ENCODE results near the gene PSMA5. TPM values are rescaled to one million over a fixed set of nuclear protein-coding genes. Genes with fewer than 3 reads are reported as not detected.

Gene PSMA5
- total RNA-seq, 1 donor from 2014 or later = 216 TPM

DNA sequence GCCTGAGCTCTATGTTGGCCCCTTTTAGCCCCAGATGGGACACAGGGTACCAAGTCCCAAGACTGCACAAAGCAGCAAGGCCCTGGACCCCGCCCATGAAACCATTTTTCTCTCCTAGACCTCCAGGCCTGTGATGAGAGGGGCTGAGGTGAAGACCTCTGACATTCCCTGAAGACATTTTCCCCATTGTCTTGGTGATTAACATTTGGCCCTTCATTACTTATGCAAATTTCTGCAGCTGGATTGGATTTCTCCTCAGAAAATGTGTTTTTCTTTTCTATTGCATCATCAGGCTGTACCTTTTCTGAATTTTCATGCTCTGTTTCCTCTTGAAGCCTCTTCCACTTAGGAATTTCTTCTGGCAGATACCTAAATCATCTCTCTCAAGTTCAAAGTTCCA lies 8.2 kb upstream of the PSMA5 start:
- intact Hi-C loops (cut with micrococcal nuclease) = no loop called here

DNA sequence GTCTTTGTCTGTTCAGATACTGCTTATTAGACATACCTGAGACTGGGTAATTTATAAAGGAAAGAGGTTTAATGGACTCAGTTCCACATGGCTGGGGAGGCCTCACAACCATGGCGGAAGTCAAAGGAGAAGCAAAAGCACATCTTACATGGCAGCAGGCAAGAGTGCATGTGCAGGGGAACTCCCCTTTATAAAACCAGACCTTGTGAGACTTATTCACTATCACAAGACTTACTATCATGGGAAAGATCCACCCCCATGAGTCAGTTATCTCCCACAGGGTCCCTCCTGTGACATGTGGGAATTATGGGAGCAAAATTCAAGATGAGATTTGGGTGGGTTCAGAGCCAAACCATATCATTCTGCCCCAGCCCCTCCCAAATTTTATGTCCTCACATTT lies 7.1 kb upstream of the PSMA5 start:
- intact Hi-C loops (cut with micrococcal nuclease) = no loop called here

DNA sequence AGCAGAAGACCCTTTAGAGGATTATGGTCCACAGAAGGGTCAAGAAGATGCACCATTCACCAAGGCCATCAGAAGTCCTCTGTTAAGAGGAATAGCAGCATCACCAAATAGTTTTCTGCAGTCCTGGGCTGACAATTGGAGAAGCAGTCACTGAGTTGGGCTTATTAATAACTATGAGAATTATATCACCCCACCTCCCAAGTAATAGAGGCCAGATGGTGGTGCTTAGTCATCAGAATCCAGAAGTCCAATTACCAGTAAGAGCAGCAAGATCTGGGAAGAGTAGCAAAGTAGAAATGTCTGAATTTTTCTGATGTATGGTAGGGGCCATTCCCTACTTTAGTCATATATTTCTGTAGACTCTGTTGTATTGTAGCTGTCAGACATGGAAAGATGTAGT lies 6.1 kb upstream of the PSMA5 start:
- intact Hi-C loops (cut with micrococcal nuclease) = no loop called here

DNA sequence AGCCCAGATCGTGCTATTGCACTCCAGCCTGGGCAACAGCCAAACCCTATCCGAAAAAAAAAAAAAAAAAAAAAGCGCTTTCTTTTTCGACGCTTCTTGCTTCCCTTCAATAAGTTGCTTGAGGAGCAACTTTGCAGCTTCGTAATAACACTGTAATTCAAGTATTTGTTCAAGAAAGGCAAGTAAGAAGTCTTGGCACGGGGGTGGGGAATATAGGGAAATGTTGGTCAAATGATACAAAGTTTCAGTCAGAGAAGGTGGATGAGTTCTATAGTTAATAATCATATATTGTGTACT lies 871 bp upstream of the PSMA5 start:
- intact Hi-C loops (cut with micrococcal nuclease) = loop anchor here (2.0 to 5.0 kb wide), 10 partner anchors 40 to 1712 kb away; partner anchors contain the start of genes KCNA3, KCNC4, LRIF1 and PRPF38B

DNA sequence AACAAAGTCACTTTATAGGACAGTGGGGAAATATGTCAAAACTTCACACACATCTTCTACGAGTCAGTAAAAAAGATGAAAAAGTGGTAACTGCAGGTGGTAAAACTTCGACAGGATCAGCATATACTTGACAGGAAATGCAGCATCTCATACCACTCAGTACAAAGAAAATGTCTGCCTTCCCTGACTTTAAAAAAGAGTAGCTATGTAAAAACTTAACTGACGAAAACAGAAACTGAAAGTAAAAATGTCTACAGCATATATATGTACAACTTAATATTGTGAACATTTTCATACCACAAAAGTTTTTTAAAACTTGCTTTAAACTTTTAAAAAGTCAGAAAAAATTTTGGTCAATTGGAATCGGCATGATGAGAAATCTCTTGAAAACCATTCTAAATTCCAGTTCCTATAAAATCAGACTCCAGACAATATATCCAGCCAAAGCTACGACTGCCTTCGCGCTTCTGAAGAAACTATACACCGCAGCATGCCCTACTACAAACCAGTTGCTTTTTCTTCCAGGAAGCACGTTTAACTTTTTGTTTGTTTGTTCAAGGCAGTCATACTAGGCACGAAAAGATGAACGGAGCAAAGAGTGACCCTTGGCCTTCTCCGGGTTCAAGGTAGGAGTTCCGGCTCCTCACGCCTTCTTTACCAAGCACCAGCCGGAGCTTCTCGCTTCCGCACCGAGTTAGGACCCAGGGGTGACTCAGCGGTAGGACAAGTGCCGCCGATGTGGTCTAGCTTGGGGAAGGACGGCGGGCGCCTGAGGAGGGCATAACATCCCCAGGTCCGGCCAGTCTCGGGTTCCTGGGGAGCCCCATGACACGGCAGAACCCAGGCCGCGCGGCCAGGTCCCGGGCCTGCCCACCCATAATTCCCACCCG lies 612 bp downstream of the PSMA5 start:
- intact Hi-C loops (cut with micrococcal nuclease) = loop anchor here (1.0 to 5.0 kb wide), 26 partner anchors 26 to 1713 kb away; partner anchors contain the start of genes AHCYL1, AMPD2, ATXN7L2 and CELSR2

DNA sequence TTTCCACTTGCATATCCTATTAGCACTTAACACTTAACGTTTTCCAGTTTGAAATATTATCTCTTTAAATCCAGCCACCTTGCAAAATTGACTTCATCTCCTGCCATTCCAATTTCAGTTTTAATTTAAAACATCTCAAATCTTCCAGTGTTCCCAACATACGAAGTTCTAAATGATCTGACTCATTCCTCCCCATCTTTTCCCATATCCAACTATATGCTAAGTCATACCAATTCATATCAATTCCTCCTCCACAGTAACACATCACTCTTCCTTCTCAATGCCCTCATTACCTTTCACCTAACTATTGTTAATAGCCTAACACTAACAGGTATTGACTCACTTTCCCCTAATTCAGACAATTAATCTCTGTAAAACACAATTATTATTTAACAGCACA lies 2.8 kb downstream of the PSMA5 start:
- intact Hi-C loops (cut with micrococcal nuclease) = no loop called here

DNA sequence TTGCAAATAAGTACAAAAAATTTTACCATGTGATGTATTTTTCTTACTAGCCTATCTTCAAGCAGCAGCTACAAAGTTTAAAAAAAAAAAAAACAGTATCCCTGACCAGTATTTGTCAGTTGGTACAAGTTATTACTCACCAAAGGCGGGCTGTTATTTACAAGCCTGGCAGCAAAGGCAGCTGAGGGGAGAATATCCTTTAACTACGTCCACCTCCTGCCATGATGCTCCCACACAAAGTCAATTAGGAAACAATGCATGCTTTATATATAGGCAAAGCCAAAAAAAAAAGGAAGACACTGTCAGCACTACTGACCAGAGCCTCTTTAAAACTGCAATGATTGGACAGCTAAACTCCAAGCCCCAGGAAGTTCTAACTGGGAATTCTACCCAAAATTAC lies 13.7 kb downstream of the PSMA5 start:
- intact Hi-C loops (cut with micrococcal nuclease) = no loop called here

DNA sequence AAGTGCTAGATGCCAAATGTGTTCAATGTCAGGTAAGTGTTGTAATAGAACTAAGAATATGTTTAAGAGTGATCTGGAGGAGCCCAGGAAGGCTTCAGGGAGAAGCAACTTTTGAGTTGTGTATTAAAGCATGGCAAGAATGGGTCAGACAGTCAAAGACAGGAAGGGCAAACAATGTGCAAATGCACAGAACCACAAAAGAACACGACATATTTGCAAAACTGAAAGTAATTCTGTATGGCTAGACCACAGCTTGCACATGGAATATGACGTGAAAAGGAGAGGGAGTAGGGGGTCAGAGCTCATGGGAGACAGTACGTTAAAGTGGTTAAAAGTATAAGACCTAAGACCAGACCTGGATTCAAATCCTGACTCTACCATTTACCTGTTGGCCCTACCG lies 21.4 kb downstream of the PSMA5 start:
- intact Hi-C loops (cut with micrococcal nuclease) = no loop called here

DNA sequence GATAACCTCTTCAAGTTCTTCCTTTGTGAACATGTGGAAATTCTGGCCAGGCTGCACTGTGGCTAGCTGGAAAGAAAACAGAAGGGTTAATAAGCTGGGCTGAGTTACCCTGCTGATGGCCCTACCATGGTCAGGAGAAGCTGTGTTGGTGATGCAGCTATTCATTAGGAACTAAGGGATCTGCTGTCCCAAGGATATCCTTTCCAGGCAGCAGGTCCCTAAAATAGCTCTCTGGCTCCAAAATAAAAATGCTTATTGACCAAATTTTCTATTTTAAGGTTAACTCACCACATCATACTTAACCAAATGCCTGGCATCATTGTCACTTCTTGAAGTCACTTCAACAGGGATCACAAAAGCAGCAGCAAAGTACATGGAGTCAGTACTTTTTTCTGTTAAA lies 24.2 kb downstream of the PSMA5 start:
- intact Hi-C loops (cut with micrococcal nuclease) = no loop called here

DNA sequence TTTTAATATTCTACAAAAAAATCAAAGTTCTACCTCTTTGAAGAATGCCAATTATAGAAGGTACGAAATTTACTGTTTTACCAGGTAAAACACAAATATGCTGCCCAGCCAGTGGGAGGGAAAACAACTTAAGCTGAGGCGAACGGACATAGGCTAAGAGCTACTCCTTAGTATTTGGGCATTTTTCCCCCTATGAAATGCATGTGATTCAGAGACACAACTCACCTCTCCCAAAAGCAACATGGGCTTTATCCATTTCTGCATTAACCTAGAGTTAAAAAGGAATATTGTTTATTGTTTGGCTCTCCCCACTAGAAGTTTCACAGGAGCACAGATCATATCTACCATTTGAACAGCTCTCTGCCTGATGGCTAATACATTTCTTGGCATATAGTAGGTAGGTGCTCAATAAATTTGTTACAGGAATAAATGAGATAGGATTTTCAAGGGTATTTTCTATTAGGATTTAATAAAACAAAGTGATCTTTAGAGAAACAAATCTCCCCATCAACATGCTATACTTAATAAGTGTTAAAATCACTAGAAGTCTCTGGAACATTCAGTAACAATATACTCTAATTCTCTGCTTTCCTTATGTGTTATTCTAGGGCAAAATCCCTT lies 26.1 kb downstream of the PSMA5 start:
- intact Hi-C loops (cut with micrococcal nuclease) = no loop called here

DNA sequence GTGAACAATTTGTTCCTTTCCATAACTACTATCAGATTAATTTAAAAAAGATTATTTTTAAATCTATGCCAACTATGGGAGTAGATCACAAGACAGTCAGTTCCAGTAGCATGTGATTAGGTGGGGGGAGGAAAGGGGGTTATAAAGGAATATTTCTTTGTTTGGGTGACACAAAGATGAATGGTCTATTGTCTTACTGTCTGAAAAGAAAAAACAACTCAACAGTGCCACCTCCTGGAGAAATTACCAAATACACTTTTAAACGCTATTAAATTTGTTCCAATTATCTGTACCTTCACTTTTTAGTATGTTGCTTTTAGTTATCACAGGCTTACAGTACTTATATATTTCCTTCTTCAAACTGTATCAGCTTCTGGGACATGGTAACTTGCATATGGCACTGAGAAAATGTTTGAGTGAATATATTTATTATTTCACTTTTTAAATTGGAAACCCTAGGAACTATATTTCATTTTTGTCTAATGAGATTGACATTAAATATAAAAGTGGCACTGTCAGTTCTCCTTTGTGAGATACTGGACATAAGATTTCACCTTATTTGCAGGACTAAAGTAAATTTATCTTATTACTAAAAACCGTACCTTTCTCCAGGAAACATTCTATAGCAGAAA lies 26.8 kb downstream of the PSMA5 start:
- intact Hi-C loops (cut with micrococcal nuclease) = loop anchor here (1.0 to 5.0 kb wide), 8 partner anchors 26 to 307 kb away; partner anchors contain the start of genes PSRC1 and TMEM167B

DNA sequence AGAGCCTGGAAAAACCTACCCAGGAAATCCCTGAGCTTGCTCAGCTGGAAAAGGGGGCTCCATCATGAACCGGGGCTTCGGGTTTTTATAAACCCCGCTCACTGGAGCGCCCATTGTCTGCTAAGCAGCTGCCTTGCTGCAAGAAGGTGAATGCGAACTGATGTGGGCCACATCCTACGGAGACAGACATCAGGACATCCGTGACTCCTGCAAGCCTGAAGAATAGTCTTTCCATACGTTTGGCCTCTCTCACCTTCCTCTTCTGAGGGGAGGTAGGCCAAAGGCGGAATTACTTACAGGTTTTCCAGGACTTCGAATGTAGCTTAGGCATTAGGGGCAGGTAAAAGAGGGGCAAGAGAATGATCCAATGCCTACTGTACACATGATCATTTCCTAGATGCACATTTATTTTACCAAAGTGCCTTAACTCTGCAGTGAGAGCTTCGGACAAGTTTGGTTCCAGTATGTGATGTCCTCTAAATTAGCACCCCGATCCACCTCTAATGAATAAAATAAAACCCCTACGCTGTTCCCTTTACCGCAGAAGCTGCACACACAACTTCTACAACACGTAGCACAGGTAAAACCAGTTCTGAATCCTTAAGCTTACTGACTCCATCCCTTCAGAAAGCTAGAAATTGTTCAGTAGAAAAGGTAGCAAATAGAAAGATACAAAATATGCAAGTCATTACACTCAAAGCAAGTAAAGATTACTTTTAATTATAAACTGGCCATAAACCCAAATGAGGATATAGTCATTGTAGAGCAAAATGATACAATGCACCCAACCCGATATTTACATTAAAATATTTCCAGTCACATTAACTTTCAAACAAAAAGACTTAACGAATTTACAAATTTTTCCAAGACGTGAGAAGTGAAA lies 27.7 kb downstream of the PSMA5 start:
- intact Hi-C loops (cut with micrococcal nuclease) = loop anchor here (1.0 to 5.0 kb wide), 8 partner anchors 27 to 306 kb away; partner anchors contain the start of genes PSRC1 and TMEM167B

DNA sequence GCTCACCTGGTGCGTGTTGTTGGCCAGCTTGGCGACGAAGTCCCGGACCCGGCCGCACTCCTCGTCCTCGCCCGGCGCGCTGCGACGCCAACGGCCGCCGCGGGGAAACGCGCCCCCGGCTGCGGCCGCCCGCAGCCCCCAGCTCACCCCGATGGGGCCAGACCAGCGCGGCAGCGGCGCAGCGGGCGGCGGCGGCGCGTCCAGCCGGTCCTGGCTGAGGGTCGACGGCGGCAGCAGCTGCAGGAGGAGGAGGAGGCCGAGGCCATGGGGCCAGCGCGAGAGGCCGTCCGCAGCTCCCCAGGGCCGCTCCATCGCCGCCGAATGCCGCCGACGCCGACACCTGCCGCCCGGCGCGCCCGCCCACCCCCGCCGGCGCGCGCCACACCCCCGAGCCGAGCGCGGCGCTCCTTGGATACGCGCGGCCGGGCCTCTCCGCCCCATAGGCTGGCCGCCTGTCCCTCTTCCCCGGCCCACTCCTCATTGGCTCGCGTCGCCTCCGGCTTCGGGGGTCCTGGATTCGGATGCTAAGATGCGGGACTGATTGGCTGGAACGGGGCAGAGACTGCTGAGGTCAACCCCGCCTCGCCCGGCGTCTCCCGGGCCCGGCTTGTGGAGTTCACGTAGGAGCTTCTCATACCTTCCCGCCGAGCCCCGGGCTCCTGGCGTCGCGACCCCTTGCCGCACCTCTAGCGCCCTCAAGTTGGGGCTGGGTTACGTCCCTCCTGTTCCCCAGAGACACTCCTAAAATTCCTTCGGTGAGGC lies 28.5 kb downstream of the PSMA5 start, which contains the start of gene SORT1:
SORT1 (minus strand) TSS at position 338 of the 762 bp plus-strand sequence; CDS start at position 312, 26 bp downstream.
- intact Hi-C loops (cut with micrococcal nuclease) = loop anchor here (2.0 to 5.0 kb wide), 3 partner anchors 23 to 305 kb away; partner anchors contain the start of gene TMEM167B

DNA sequence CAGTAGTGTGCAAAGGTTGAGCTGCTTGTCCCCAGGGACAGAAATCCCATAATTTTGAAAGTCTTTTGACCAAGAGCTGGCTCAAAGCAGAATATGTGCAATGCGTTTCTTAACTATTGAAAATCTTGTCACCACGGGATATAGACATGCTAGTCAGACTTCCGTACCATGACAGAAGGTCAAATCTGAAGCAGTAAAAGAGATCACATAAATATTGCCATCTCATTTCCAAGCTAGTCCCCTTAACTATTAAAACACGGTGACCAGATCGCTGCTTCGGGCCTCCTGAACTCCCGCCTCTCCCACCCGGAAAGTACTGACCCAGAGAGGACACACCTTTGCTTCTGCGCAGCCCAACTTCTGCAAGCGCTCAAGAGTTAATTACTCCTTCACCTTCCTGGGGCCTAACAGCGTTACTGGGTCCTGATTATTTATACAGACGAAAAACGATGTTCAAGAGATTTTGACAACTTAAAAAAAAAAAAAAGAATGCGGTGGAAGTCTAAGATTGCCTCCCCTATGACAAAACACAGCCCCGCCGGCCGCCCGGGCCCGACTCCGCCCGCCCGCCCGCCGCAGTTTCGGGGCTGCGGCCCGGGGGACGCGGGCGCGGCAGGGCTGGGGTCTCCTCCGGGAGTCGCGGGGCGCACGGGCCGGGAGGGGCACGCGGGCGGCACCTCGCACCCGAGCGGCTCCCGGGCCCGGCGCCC lies 29.2 kb downstream of the PSMA5 start:
- intact Hi-C loops (cut with micrococcal nuclease) = loop anchor here (2.0 to 5.0 kb wide), 2 partner anchors 22 to 305 kb away; partner anchors contain the start of gene TMEM167B

DNA sequence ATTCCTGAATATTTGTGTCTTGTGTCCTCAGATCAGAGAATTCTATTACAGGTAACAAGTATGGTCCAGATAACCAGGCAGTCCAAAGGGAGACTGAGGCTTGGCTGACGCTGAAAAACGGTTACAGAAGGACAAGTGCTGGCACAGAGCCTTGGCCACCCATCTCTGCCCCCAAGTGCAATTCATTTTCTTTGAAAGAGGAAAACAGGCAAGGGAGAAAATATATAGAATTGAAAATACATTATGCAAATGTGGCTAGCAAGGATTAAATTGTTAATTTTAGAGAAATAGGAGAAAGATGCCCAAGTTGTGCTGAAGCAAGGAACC lies 29.8 kb downstream of the PSMA5 start:
- intact Hi-C loops (cut with micrococcal nuclease) = loop anchor here (2.0 to 5.0 kb wide), 2 partner anchors 22 to 304 kb away; partner anchors contain the start of gene TMEM167B

DNA sequence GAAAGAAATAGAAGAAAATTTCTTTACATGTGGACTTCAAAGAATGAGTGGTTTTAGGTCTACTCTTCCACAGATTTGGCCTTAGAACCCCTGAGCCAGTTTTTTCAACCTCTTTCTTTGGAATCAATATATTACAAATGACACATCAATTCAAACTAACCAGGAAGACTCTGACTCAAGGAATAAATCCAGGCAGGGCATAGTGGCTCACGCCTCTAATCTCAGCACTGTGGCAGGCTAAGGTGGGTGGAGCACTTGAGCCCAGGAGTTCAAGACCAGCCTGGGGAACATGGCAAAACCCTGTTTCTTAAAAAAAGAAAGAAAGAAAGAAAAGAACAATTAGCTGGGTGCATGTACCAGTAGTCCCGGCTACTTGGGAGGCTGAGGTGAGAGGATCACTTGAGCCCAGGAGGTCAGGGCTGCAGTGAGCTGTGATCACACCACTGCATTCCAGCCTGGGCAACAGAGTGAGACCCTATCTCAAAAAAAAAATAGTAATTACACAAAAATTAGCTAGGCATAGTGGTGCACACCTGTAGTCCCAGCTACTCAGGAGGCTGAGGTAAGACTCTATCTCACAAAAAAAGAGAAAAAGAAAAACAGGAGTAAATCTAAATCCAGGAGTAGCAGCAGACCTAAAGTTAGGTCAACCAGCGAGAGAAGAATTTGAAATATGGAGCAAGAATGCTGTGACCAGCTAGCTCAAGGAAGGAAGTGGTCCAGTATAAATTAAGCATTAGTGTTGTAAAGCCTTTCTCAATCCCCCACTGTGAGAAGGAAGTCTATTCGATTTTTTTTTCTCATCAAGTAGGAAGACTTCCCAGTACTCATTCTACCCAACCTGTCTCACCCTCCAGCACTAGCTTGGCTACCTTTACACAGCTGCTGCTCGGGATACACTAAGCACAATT lies 30.4 kb downstream of the PSMA5 start:
- intact Hi-C loops (cut with micrococcal nuclease) = loop anchor here (2.0 to 5.0 kb wide), 2 partner anchors 21 to 304 kb away; partner anchors contain the start of gene TMEM167B

DNA sequence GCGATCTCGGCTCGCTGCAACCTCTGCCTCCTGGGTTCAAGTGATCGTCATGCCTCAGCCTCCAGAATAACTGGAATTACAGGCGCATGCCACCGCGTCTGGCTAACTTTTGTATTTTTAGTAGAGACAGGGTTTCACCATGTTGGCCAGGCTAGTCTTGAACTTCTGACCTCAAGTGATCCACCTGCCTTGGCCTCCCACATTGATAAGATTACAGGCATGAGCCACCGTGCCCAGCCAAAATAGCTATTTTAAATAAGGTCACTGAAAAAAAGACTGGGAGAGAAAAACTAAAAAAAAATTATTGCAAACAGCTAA lies 31.0 kb downstream of the PSMA5 start:
- intact Hi-C loops (cut with micrococcal nuclease) = loop anchor here (5.0 kb wide), 1 partner anchor 303 kb away; the partner anchor contains the start of gene TMEM167B

DNA sequence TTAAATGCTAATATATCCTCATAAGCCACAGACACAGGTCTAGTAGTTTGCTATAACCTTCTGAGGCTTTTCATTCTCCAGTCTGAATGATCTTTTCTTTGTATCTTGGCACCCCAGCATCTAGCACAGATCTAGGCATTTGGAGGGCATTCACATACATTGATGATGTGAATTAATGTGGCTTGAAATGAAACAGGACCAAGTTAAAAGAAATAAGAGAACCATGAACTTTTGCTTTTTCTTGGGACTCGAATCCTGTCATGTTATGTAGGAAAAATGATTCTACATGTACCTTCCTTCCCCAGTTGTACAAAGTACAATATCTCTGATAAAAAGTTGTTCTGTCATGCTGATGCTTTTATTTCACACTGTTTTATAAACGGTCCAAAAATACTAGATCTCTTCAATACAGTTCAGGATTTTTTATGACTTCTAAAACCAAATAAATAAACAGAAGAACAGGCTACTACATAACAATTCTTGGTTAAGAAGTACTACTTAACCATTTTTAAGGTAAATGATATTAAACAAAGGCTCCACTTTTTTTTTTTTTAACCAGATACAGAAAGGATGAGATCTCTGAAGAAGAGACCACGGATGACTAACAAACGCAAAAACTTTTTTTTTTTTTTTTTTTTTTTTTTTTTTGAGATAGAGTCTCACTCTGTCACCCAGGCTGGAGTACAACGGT lies 31.5 kb downstream of the PSMA5 start:
- intact Hi-C loops (cut with micrococcal nuclease) = loop anchor here (5.0 kb wide), 1 partner anchor 302 kb away; the partner anchor contains the start of gene TMEM167B

Data from T-helper 1 cell treated with Interleukin-12 subunit alpha and Interleukin-12 subunit beta and Interleukin-4 antibody, amounts not matched to agents 30 ng/mL and 1 ng/mL, for 36 hours (primary cell).